HepG2 (cell line): Measurements from ENCODE around the gene CCDC178.

ENCODE experiments used
- HMG20A ChIP-seq: IDR thresholded peaks from 2 replicates; pipeline ENCODE4 v1.6.1; 2016; ENCODE audit warnings: borderline replicate concordance
- TFDP2 ChIP-seq: sonication (generic); formaldehyde crosslinking; IDR thresholded peaks from 2 replicates; pipeline ENCODE4 v1.4.0; 2020; ENCODE audit warnings: missing genetic modification reagents

- TF ChIP-seq TFDP2 (CRISPR knock-in tag): no peak
- no peak for TF ChIP-seq HMG20A (CRISPR knock-in tag)
Measured at GRCh38 chr18:33282709-33283333, 157.7 kb downstream of the CCDC178 start.
